ACC112 (cell line): ENCODE results near the gene TNRC6B.
"Not testable (repeated sequence)": the region's sequence is repeated elsewhere in the genome, so short reads cannot be mapped to it uniquely, and the experiment has no call there.

Source experiments
- H2AFZ ChIP-seq: fragments of 200-600 bp; sonication (generic); one replicate; pipeline ENCODE4 v1.6.0; 2017; ENCODE audit warnings: antibody characterized with exemption, low read length; ENCODE audit not compliant: unreplicated experiment
- H3K27ac ChIP-seq: fragments of 200-600 bp; sonication (generic); 2 replicates; pipeline ENCODE4 v1.5.1; 2014; ENCODE audit warnings: low read depth, mild to moderate bottlenecking, antibody characterized with exemption, low read length, moderate library complexity
- H3K27me3 ChIP-seq: fragments of 200-600 bp; sonication (generic); 2 replicates; pipeline ENCODE4 v1.6.1; 2014; ENCODE audit warnings: mild to moderate bottlenecking, antibody characterized with exemption, low read length, moderate library complexity, mixed read lengths; ENCODE audit not compliant: insufficient read depth
- H3K36me3 ChIP-seq: fragments of 200-600 bp; sonication (generic); 2 replicates; pipeline ENCODE4 v1.6.1; 2016; ENCODE audit warnings: mild to moderate bottlenecking, antibody characterized with exemption, low read length, moderate library complexity, mixed read lengths; ENCODE audit not compliant: insufficient read depth
- H3K4me1 ChIP-seq: fragments of 200-600 bp; sonication (generic); one replicate; pipeline ENCODE4 v1.6.1; 2016; ENCODE audit warnings: low read length, mixed read lengths; ENCODE audit not compliant: insufficient read depth, unreplicated experiment, control insufficient read depth
- H3K4me3 ChIP-seq: fragments of 200-600 bp; sonication (generic); 2 replicates; pipeline ENCODE4 v1.5.1; 2014; ENCODE audit warnings: mild to moderate bottlenecking, low read depth, low read length
- H3K79me2 ChIP-seq: fragments of 200-600 bp; sonication (generic); one replicate; pipeline ENCODE4 v1.6.0; 2016; ENCODE audit warnings: low read length; ENCODE audit not compliant: control insufficient read depth, unreplicated experiment, insufficient read depth

Gene TNRC6B

GRCh38 chr22:40213478-40213877, 35.8 kb downstream of the TNRC6B start:
- peaks cover 29% of the 10 kb centered on the region for H3K79me2 ChIP-seq
- H3K4me3 ChIP-seq, result no peak overlapping the region
- no peaks in the 10 kb centered on the region for H3K36me3 ChIP-seq
- H3K4me1 ChIP-seq, result peaks cover 4% of the 10 kb centered on the region
- H3K27ac ChIP-seq, result no peak overlapping the region
- no peaks in the 10 kb centered on the region for H3K27me3 ChIP-seq
- no peak overlapping the region for H2AFZ ChIP-seq

GRCh38 chr22:40215266-40215665, 37.5 kb downstream of the TNRC6B start:
- Histone ChIP-seq H3K79me2 (peaks cover 31% of the 10 kb centered on the region), H3K4me1 (peaks cover 4% of the 10 kb centered on the region), H3K27ac (no peak overlapping the region), H3K4me3 (no peak overlapping the region), H3K27me3 (no peaks in the 10 kb centered on the region), H2AFZ (no peak overlapping the region), H3K36me3 (no peaks in the 10 kb centered on the region)

GRCh38 chr22:40216041-40216756, 38.5 kb downstream of the TNRC6B start:
- H3K36me3 ChIP-seq, result no peaks in the 10 kb centered on the region
- no peak overlapping the region for H3K4me3 ChIP-seq
- H3K79me2 ChIP-seq, result peaks cover 35% of the 10 kb centered on the region
- peaks cover 7% of the 10 kb centered on the region for H3K4me1 ChIP-seq
- no peaks in the 10 kb centered on the region for H3K27me3 ChIP-seq
- no peak overlapping the region for H3K27ac ChIP-seq
- H2AFZ ChIP-seq, result no peak overlapping the region

- Histone ChIP-seq H3K27ac (no peak overlapping the region), H3K4me1 (peaks cover 7% of the 10 kb centered on the region), H3K4me3 (no peak overlapping the region), H3K36me3 (no peaks in the 10 kb centered on the region), H3K79me2 (peaks cover 35% of the 10 kb centered on the region), H2AFZ (no peak overlapping the region), H3K27me3 (no peaks in the 10 kb centered on the region)
Measured at GRCh38 chr22:40218152-40218551, 40.4 kb downstream of the TNRC6B start.

GRCh38 chr22:40218723-40219294, 41.1 kb downstream of the TNRC6B start:
- no peak overlapping the region for H3K27ac ChIP-seq
- no peak overlapping the region for H2AFZ ChIP-seq
- H3K4me1 ChIP-seq, result peaks cover 7% of the 10 kb centered on the region
- no peak overlapping the region for H3K4me3 ChIP-seq
- no peaks in the 10 kb centered on the region for H3K36me3 ChIP-seq
- peaks cover 36% of the 10 kb centered on the region for H3K79me2 ChIP-seq
- H3K27me3 ChIP-seq, result no peaks in the 10 kb centered on the region

GRCh38 chr22:40220316-40221054, 42.8 kb downstream of the TNRC6B start:
- peaks cover 42% of the 10 kb centered on the region for H3K79me2 ChIP-seq
- no peak overlapping the region for H3K4me3 ChIP-seq
- H3K4me1 ChIP-seq, result peaks cover 3% of the 10 kb centered on the region
- H2AFZ ChIP-seq, result no peak overlapping the region
- no peaks in the 10 kb centered on the region for H3K36me3 ChIP-seq
- no peak overlapping the region; the same call in 1 of the 2 replicates for H3K27ac ChIP-seq
- H3K27me3 ChIP-seq, result no peaks in the 10 kb centered on the region

GRCh38 chr22:40221055-40221414, 43.3 kb downstream of the TNRC6B start:
- H3K4me3 ChIP-seq, result no peak overlapping the region
- peaks cover 42% of the 10 kb centered on the region for H3K79me2 ChIP-seq
- H3K27me3 ChIP-seq, result no peaks in the 10 kb centered on the region
- no peak overlapping the region for H2AFZ ChIP-seq
- no peak overlapping the region for H3K27ac ChIP-seq
- peaks cover 3% of the 10 kb centered on the region for H3K4me1 ChIP-seq
- H3K36me3 ChIP-seq, result no peaks in the 10 kb centered on the region

GRCh38 chr22:40222979-40223378, 45.3 kb downstream of the TNRC6B start:
- not testable (repeated sequence) for H2AFZ ChIP-seq, H3K36me3 ChIP-seq, H3K27ac ChIP-seq, H3K27me3 ChIP-seq, H3K4me1 ChIP-seq, H3K4me3 ChIP-seq
- H3K79me2 ChIP-seq, result peaks cover 46% of the 10 kb centered on the region

- Histone ChIP-seq H3K79me2 (peaks cover 41% of the 10 kb centered on the region), H3K4me3 (no peak overlapping the region), H2AFZ (no peak overlapping the region), H3K4me1 (peaks cover 3% of the 10 kb centered on the region), H3K27ac (no peak overlapping the region), H3K36me3 (no peaks in the 10 kb centered on the region), H3K27me3 (no peaks in the 10 kb centered on the region)
Measured at GRCh38 chr22:40224702-40225101, 47.0 kb downstream of the TNRC6B start.

- peaks cover 32% of the 10 kb centered on the region for H3K79me2 ChIP-seq
- no peaks in the 10 kb centered on the region for H3K36me3 ChIP-seq
- H3K4me1 ChIP-seq, result no peaks in the 10 kb centered on the region
- no peaks in the 10 kb centered on the region for H3K27me3 ChIP-seq
- no peak overlapping the region for H2AFZ ChIP-seq
- H3K4me3 ChIP-seq, result no peak overlapping the region
- no peak overlapping the region for H3K27ac ChIP-seq
Measured at GRCh38 chr22:40226620-40227019, 48.9 kb downstream of the TNRC6B start.
